ENCODE measurements around the gene CCNL1. TPM values are rescaled to one million over a fixed set of nuclear protein-coding genes. Genes with fewer than 3 reads are reported as not detected.
"Not testable (repeated sequence)": the region's sequence is repeated elsewhere in the genome, so short reads cannot be mapped to it uniquely, and the experiment has no call there.

CCNL1 gene
- total RNA-seq, 6 donors from 2014 or later = 118 to 344 (median 246) TPM

- no peak overlapping the region for H3K27ac ChIP-seq
- 70 to 71% methylated on average over 2 of the region's 2 CpGs for WGBS, 2 donors
- ATAC-seq (ENCODE audit: low FRiP score in 2 of 2) = no peak
Measured at GRCh38 chr3:157107037-157107436, 52.9 kb downstream of the CCNL1 start.

GRCh38 chr3:157104928-157105652, 54.9 kb downstream of the CCNL1 start:
- no peak for ATAC-seq (ENCODE audit: low FRiP score in 2 of 2)
- no peak for TF ChIP-seq POLR2A (IDR thresholded peaks at IDR 0.05)
- no peak for TF ChIP-seq EP300 (IDR thresholded peaks at IDR 0.05)
- TF ChIP-seq CTCF (IDR thresholded peaks at IDR 0.05) = no peak
- TF ChIP-seq POLR2AphosphoS5 (IDR thresholded peaks at IDR 0.05) = no peak
- peaks cover 0 to 2% (median 0%) of the 10 kb centered on the region in 4 donors for H3K4me1 ChIP-seq
- no peaks in the 10 kb centered on the region for H3K9me3 ChIP-seq
- H3K27me3 ChIP-seq = no peaks in the 10 kb centered on the region
- no peaks in the 10 kb centered on the region for H3K36me3 ChIP-seq
- H3K27ac ChIP-seq = no peak overlapping the region
- no peak for DNase-seq
- no peak overlapping the region for H3K4me3 ChIP-seq
- whole genome bisulfite sequencing, 2 donors = 54 to 65% methylated on average over 7 of the region's 7 CpGs

More at GRCh38 chr3:157107037-157107436, 52.9 kb downstream of the CCNL1 start:
- Histone ChIP-seq H3K4me3 (no peak overlapping the region), H3K9me3 (no peaks in the 10 kb centered on the region), H3K27me3 (no peaks in the 10 kb centered on the region), H3K36me3 (no peaks in the 10 kb centered on the region), H3K4me1 (no peaks in the 10 kb centered on the region)
- no peak for DNase-seq
- TF ChIP-seq POLR2AphosphoS5 (IDR thresholded peaks at IDR 0.05) (no peak), CTCF (IDR thresholded peaks at IDR 0.05) (no peak), POLR2A (IDR thresholded peaks at IDR 0.05) (no peak), EP300 (IDR thresholded peaks at IDR 0.05) (no peak)

- H3K36me3 ChIP-seq = no peaks in the 10 kb centered on the region
- H3K9me3 ChIP-seq = no peaks in the 10 kb centered on the region
- H3K27me3 ChIP-seq = no peaks in the 10 kb centered on the region
- DNase-seq (no peak), ATAC-seq (ENCODE audit: low FRiP score in 2 of 2) (no peak)
- TF ChIP-seq EP300 (IDR thresholded peaks at IDR 0.05) (no peak), POLR2AphosphoS5 (IDR thresholded peaks at IDR 0.05) (no peak), CTCF (IDR thresholded peaks at IDR 0.05) (no peak), POLR2A (IDR thresholded peaks at IDR 0.05) (no peak)
- H3K27ac ChIP-seq = no peak overlapping the region
- 73 to 75% methylated on average over 4 of the region's 4 CpGs for WGBS, 2 donors
- H3K4me3 ChIP-seq = no peak overlapping the region
- H3K4me1 ChIP-seq = peaks cover 0 to 6% (median 5%) of the 10 kb centered on the region in 4 donors
Measured at GRCh38 chr3:157104521-157104920, 55.4 kb downstream of the CCNL1 start.

- TF ChIP-seq POLR2AphosphoS5 (IDR thresholded peaks at IDR 0.05) (no peak), EP300 (IDR thresholded peaks at IDR 0.05) (no peak), CTCF (IDR thresholded peaks at IDR 0.05) (no peak), POLR2A (IDR thresholded peaks at IDR 0.05) (no peak)
- Histone ChIP-seq H3K4me3 (no peak overlapping the region), H3K9me3 (no peaks in the 10 kb centered on the region), H3K27ac (no peak overlapping the region), H3K36me3 (no peaks in the 10 kb centered on the region), H3K4me1 (peaks cover 0 to 7% (median 6%) of the 10 kb centered on the region in 4 donors), H3K27me3 (no peaks in the 10 kb centered on the region)
- WGBS, 2 donors = 70 to 94% methylated on average over 2 of the region's 2 CpGs
- DNase-seq (no peak), ATAC-seq (ENCODE audit: low FRiP score in 2 of 2) (no peak)
Measured at GRCh38 chr3:157103860-157104259, 56.1 kb downstream of the CCNL1 start.

- Histone ChIP-seq H3K27ac (no peak overlapping the region), H3K27me3 (no peaks in the 10 kb centered on the region), H3K4me3 (no peak overlapping the region), H3K9me3 (no peaks in the 10 kb centered on the region), H3K4me1 (peaks cover 0 to 7% (median 6%) of the 10 kb centered on the region in 4 donors), H3K36me3 (no peaks in the 10 kb centered on the region)
- DNase-seq = no peak
- TF ChIP-seq POLR2AphosphoS5 (IDR thresholded peaks at IDR 0.05) (no peak), POLR2A (IDR thresholded peaks at IDR 0.05) (no peak), EP300 (IDR thresholded peaks at IDR 0.05) (no peak), CTCF (IDR thresholded peaks at IDR 0.05) (no peak)
- no peak for ATAC-seq (ENCODE audit: low FRiP score in 2 of 2)
- WGBS, 2 donors = 70 to 77% methylated on average over 2 of the region's 2 CpGs
Measured at GRCh38 chr3:157103280-157103679, 56.7 kb downstream of the CCNL1 start.

GRCh38 chr3:157102595-157102994, 57.4 kb downstream of the CCNL1 start:
- WGBS, 2 donors = 100% methylated on average over 1 of the region's 1 CpG

More at GRCh38 chr3:157102595-157102994, 57.4 kb downstream of the CCNL1 start:
- not testable (repeated sequence) for H3K4me3 ChIP-seq; DNase-seq; ATAC-seq (ENCODE audit: low FRiP score in 2 of 2); H3K27me3 ChIP-seq; H3K4me1 ChIP-seq; H3K36me3 ChIP-seq; H3K9me3 ChIP-seq; H3K27ac ChIP-seq

Measured in upper lobe of left lung (tissue), 6 donors.